Ishikawa (cell line): ENCODE data around the gene TRIM56.

Experiments
- CEBPB ChIP-seq: IDR thresholded peaks from 2 replicates; pipeline ENCODE4 v1.6.1; 2012
- CREB1 ChIP-seq: IDR thresholded peaks from 2 replicates; pipeline ENCODE4 v1.6.1; 2012; ENCODE audit warnings: low read depth
- EGR1 ChIP-seq: IDR thresholded peaks from 2 replicates; pipeline ENCODE4 v1.6.1; 2012
- EP300 ChIP-seq: IDR thresholded peaks from 2 replicates; pipeline ENCODE4 v1.6.1; 2012; ENCODE audit warnings: borderline replicate concordance
- FOXM1 ChIP-seq: IDR thresholded peaks from 2 replicates; pipeline ENCODE4 v1.6.1; 2012; ENCODE audit warnings: low read depth, borderline replicate concordance
- MAX ChIP-seq: IDR thresholded peaks from 2 replicates; pipeline ENCODE4 v1.6.1; 2012
- NFIC ChIP-seq: IDR thresholded peaks from 2 replicates; pipeline ENCODE4 v1.6.1; 2012
- RAD21 ChIP-seq: IDR thresholded peaks from 2 replicates; pipeline ENCODE4 v1.6.1; 2012; ENCODE audit warnings: low read depth
- REST ChIP-seq: IDR thresholded peaks from 2 replicates; pipeline ENCODE4 v1.6.1; 2012; ENCODE audit warnings: low read depth, mild to moderate bottlenecking
- TAF1 ChIP-seq: IDR thresholded peaks from 2 replicates; pipeline ENCODE4 v1.6.1; 2012; ENCODE audit warnings: low read depth, mild to moderate bottlenecking
- TCF12 ChIP-seq: IDR thresholded peaks from 2 replicates; pipeline ENCODE4 v1.6.1; 2012; ENCODE audit warnings: low read depth
- TEAD4 ChIP-seq: IDR thresholded peaks from 2 replicates; pipeline ENCODE4 v1.6.1; 2012
- USF1 ChIP-seq: IDR thresholded peaks from 2 replicates; pipeline ENCODE4 v1.6.1; 2012
- YY1 ChIP-seq: IDR thresholded peaks from 2 replicates; pipeline ENCODE4 v1.6.1; 2012; ENCODE audit warnings: low read depth
- ZBTB7A ChIP-seq: IDR thresholded peaks from 2 replicates; pipeline ENCODE4 v1.6.1; 2012; ENCODE audit warnings: low read depth

The TRIM56 gene

GRCh38 chr7:101096957-101097347, 11.7 kb downstream of the TRIM56 start:
- TF ChIP-seq CEBPB (no peak), EGR1 (no peak), TCF12 (no peak), REST (no peak), TAF1 (no peak), FOXM1 (no peak), EP300 (no peak), YY1 (no peak), CREB1 (no peak), USF1 (no peak), ZBTB7A (no peak), TEAD4 (no peak)

GRCh38 chr7:101097561-101097960, 12.3 kb downstream of the TRIM56 start:
- no peak for TF ChIP-seq TAF1
- no peak for TF ChIP-seq CREB1
- no peak for TF ChIP-seq TEAD4
- TF ChIP-seq EGR1: no peak
- TF ChIP-seq NFIC: no peak
- TF ChIP-seq RAD21: no peak
- TF ChIP-seq MAX: no peak
- TF ChIP-seq YY1: no peak
- no peak for TF ChIP-seq TCF12
- no peak for TF ChIP-seq FOXM1
- TF ChIP-seq ZBTB7A: no peak
- TF ChIP-seq REST: no peak

- TF ChIP-seq TCF12: peak; percentile 85
- TF ChIP-seq CEBPB: 0 out of 2 replicates have a peak, but pooled peaks have one; percentile 16
- TF ChIP-seq TAF1: no peak
- no peak for TF ChIP-seq ZBTB7A
- no peak for TF ChIP-seq REST
- no peak for TF ChIP-seq USF1
- peak; percentile 68; the same call in 1 of the 2 replicates for TF ChIP-seq MAX
- TF ChIP-seq CREB1: no peak
- 0 out of 2 replicates have a peak, but pooled peaks have one; percentile 59 for TF ChIP-seq YY1
- TF ChIP-seq FOXM1: no peak
- TF ChIP-seq EP300: peak; percentile 86; the same call in 1 of the 2 replicates
- peak; percentile 22; the same call in 1 of the 2 replicates for TF ChIP-seq RAD21
- no peak for TF ChIP-seq EGR1
- TF ChIP-seq TEAD4: peak; percentile 84
- peak; percentile 90 for TF ChIP-seq NFIC
Observed at GRCh38 chr7:101099969-101100781, 14.9 kb downstream of the TRIM56 start.
